HG03571 (cell line): ENCODE data around the gene CHRFAM7A.
"Not testable (repeated sequence)": the region's sequence is repeated elsewhere in the genome, so short reads cannot be mapped to it uniquely, and the experiment has no call there.

Experiments
- ATAC-seq: cut with Tn5 transposase; IDR thresholded peaks from one replicate; pipeline ENCODE4 v1.9.1; 2021; ENCODE audit not compliant: unreplicated experiment

Gene CHRFAM7A

DNA sequence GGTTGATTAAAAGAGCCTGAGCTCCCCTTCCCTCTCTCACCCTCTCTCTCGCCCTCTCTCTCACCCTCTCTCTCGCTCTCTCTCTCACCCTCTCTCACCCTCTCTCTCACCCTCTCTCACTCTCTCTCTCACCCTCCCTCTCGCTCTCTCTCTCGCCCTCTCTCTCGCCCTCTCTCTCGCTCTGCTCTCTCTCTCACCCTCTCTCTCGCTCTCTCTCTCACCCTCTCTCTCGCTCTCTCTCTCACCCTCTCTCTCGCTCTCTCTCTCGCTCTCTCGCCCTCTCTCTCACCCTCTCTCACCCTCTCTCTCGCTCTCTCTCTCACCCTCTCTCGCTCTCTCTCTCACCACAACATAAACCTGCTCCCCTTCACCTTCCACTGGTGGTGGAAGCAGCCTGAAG lies 67.2 kb downstream of the CHRFAM7A start:
- ATAC-seq: not testable (repeated sequence)

DNA sequence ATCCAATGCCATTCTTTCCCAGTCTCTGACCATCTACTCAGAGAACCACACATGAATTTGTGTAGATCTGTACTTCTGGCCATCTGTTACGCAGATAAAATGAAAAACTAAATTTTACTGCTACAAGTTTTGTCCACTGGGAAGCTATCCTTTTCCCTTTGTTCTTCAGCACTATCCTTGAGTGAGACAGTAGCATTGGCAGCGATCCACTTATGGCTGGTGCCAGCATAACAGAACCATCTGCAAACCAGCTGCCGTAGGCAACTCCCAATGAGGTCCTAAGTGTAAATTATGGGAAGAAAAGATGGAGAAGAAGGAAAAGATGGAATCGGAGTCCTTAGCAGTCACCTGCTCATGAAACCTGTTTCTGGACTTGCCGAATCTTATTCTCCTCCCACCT lies 72.3 kb downstream of the CHRFAM7A start:
- ATAC-seq: not testable (repeated sequence)

DNA sequence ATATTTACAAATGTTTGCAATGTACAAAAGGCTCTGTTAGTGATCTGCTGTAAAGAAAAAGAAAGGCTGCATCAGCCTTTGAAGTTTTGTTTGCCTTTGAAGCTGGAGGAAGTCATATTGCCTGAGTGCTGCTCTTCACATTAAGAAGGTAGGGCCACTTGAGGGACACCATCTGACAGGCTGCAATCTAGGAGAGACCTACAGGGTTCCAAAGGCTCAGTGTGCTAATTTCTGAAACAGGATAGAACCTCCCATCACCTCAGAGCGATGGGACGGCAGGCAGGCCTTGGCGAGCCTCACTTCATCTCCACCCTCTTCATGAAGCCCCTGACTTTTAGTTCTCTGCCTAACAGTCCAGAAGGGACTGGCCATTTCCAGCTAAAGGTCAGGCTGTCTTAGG lies 77.6 kb downstream of the CHRFAM7A start:
- not testable (repeated sequence) for ATAC-seq

DNA sequence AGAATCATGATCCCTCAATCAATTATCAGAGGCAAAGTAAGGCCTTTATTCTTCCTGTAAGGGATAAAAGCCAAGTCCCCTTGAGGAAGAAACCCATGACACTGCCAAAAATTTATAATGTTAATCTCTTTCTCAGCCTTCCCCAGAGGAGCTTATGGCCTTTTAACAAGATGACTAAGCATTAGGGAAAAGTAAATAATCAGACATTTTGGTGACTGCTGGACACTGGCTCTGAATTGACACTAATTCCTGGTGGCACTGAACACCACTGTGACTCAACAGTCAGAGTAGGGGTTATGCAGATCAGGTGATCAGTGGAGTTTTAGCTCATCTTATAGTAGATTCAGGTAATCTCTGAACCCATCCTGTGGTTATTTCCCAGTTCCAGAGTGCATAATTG lies 82.8 kb downstream of the CHRFAM7A start:
- ATAC-seq: not testable (repeated sequence)
